Measurements from ENCODE around the gene FMO5. TPM values are rescaled to one million over a fixed set of nuclear protein-coding genes. Genes with fewer than 3 reads are reported as not detected.

FMO5 gene
- total and polyA plus RNA-seq, 2 of the 13 experiments (the other 11 are each of a cell fraction or from before 2014, with no cell fraction given) = 48.2 to 149 TPM

DNA sequence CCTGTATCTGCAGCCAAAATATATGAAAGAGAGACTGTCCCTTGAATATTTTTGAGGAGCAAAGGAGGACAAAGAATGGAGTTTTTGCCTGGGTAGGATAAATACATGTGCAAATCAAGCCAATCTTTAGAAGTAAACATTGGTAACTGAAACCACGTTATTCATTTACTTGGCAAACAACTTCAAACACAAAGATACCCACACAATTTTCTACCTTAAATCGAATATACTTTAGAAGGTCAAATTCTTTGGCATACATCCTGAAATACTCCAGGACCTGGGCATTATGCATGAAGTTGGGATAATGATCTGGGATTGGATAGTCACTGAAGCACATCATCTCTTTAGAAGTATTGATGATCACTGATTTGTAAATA lies 9.6 kb downstream of the FMO5 start (continued):
- TF ChIP-seq, protein P1, sequence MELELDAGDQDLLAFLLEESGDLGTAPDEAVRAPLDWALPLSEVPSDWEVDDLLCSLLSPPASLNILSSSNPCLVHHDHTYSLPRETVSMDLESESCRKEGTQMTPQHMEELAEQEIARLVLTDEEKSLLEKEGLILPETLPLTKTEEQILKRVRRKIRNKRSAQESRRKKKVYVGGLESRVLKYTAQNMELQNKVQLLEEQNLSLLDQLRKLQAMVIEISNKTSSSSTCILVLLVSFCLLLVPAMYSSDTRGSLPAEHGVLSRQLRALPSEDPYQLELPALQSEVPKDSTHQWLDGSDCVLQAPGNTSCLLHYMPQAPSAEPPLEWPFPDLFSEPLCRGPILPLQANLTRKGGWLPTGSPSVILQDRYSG (CRISPR knock-in tag; IDR thresholded peaks at IDR 0.05) = no peak
- TF ChIP-seq ZSCAN30 (CRISPR knock-in tag; IDR thresholded peaks at IDR 0.05) (no peak), IRF2 (CRISPR knock-in tag; IDR thresholded peaks at IDR 0.05) (peak; percentile 34; the same call in 1 of the 2 replicates), TCF12 (IDR thresholded peaks at IDR 0.05) (no peak), TCF12 (CRISPR knock-in tag; IDR thresholded peaks at IDR 0.05) (no peak), KLF15 (CRISPR knock-in tag; IDR thresholded peaks at IDR 0.05; ENCODE audit: borderline replicate concordance) (no peak), ZNF382 (CRISPR knock-in tag; IDR thresholded peaks at IDR 0.05; ENCODE audit: borderline replicate concordance) (no peak), FOXK1 (CRISPR knock-in tag; IDR thresholded peaks at IDR 0.05; ENCODE audit: borderline replicate concordance, low read depth) (peak; percentile 55; the same call in 1 of the 2 replicates), LCORL (IDR thresholded peaks at IDR 0.05) (peak; percentile 53; the same call in 1 of the 2 replicates), LCORL (CRISPR knock-in tag; IDR thresholded peaks at IDR 0.05) (peak; percentile 47; the same call in 1 of the 2 replicates), ZNF724P (CRISPR knock-in tag; IDR thresholded peaks at IDR 0.05; ENCODE audit: borderline replicate concordance) (no peak), ZNF33B (CRISPR knock-in tag; IDR thresholded peaks at IDR 0.05) (no peak), CHD2 (IDR thresholded peaks at IDR 0.05; ENCODE audit: low read depth, low read length) (no peak)
- TF ChIP-seq, protein P2, sequence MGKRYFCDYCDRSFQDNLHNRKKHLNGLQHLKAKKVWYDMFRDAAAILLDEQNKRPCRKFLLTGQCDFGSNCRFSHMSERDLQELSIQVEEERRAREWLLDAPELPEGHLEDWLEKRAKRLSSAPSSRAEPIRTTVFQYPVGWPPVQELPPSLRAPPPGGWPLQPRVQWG (CRISPR knock-in tag; IDR thresholded peaks at IDR 0.05; ENCODE audit: borderline replicate concordance, low read depth) = no peak
- TF ChIP-seq, protein P3, sequence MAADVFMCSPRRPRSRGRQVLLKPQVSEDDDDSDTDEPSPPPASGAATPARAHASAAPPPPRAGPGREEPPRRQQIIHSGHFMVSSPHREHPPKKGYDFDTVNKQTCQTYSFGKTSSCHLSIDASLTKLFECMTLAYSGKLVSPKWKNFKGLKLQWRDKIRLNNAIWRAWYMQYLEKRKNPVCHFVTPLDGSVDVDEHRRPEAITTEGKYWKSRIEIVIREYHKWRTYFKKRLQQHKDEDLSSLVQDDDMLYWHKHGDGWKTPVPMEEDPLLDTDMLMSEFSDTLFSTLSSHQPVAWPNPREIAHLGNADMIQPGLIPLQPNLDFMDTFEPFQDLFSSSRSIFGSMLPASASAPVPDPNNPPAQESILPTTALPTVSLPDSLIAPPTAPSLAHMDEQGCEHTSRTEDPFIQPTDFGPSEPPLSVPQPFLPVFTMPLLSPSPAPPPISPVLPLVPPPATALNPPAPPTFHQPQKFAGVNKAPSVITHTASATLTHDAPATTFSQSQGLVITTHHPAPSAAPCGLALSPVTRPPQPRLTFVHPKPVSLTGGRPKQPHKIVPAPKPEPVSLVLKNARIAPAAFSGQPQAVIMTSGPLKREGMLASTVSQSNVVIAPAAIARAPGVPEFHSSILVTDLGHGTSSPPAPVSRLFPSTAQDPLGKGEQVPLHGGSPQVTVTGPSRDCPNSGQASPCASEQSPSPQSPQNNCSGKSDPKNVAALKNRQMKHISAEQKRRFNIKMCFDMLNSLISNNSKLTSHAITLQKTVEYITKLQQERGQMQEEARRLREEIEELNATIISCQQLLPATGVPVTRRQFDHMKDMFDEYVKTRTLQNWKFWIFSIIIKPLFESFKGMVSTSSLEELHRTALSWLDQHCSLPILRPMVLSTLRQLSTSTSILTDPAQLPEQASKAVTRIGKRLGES (CRISPR knock-in tag; IDR thresholded peaks at IDR 0.05; ENCODE audit: borderline replicate concordance) = no peak
- TF ChIP-seq, protein P4, sequence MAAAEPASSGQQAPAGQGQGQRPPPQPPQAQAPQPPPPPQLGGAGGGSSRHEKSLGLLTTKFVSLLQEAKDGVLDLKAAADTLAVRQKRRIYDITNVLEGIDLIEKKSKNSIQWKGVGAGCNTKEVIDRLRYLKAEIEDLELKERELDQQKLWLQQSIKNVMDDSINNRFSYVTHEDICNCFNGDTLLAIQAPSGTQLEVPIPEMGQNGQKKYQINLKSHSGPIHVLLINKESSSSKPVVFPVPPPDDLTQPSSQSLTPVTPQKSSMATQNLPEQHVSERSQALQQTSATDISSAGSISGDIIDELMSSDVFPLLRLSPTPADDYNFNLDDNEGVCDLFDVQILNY (CRISPR knock-in tag; conservative IDR thresholded peaks at IDR 0.05) = no peak
- TF ChIP-seq, protein P5, sequence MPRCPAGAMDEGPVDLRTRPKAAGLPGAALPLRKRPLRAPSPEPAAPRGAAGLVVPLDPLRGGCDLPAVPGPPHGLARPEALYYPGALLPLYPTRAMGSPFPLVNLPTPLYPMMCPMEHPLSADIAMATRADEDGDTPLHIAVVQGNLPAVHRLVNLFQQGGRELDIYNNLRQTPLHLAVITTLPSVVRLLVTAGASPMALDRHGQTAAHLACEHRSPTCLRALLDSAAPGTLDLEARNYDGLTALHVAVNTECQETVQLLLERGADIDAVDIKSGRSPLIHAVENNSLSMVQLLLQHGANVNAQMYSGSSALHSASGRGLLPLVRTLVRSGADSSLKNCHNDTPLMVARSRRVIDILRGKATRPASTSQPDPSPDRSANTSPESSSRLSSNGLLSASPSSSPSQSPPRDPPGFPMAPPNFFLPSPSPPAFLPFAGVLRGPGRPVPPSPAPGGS (CRISPR knock-in tag; IDR thresholded peaks at IDR 0.05) = no peak
- TF ChIP-seq, protein P6, sequence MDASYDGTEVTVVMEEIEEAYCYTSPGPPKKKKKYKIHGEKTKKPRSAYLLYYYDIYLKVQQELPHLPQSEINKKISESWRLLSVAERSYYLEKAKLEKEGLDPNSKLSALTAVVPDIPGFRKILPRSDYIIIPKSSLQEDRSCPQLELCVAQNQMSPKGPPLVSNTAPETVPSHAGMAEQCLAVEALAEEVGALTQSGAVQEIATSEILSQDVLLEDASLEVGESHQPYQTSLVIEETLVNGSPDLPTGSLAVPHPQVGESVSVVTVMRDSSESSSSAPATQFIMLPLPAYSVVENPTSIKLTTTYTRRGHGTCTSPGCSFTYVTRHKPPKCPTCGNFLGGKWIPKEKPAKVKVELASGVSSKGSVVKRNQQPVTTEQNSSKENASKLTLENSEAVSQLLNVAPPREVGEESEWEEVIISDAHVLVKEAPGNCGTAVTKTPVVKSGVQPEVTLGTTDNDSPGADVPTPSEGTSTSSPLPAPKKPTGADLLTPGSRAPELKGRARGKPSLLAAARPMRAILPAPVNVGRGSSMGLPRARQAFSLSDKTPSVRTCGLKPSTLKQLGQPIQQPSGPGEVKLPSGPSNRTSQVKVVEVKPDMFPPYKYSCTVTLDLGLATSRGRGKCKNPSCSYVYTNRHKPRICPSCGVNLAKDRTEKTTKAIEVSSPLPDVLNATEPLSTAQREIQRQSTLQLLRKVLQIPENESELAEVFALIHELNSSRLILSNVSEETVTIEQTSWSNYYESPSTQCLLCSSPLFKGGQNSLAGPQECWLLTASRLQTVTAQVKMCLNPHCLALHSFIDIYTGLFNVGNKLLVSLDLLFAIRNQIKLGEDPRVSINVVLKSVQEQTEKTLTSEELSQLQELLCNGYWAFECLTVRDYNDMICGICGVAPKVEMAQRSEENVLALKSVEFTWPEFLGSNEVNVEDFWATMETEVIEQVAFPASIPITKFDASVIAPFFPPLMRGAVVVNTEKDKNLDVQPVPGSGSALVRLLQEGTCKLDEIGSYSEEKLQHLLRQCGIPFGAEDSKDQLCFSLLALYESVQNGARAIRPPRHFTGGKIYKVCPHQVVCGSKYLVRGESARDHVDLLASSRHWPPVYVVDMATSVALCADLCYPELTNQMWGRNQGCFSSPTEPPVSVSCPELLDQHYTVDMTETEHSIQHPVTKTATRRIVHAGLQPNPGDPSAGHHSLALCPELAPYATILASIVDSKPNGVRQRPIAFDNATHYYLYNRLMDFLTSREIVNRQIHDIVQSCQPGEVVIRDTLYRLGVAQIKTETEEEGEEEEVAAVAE (CRISPR knock-in tag; IDR thresholded peaks at IDR 0.05; ENCODE audit: borderline replicate concordance) = no peak

Measured in HepG2 (cell line).